ENCODE measurements around the gene PRR4.

The PRR4 gene

DNA sequence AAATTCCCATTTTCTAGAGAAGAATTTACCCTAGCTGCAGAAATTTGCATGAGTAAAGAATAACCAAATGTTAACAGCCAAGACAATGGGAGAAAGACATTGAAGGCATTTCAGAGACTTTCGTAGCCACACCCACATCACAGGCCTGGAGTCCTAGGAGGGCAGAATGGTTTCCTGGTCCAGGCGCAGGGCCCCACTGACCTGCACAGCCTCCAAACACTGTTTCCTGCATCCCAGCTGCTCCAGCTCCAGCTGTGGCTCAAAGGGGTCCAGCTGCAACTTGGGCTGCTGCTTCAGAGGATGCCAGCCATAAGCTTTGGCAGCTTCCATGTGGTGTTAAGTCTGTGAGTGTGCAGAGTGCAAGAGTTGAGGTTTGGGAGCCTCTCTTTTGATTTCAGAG is 6.5 kb upstream of the PRR4 start:
- TF ChIP-seq EZH2 (IDR thresholded peaks at IDR 0.05; ENCODE audit: borderline replicate concordance, low read depth, low read length, severe bottlenecking) (no peak), CTCF (IDR thresholded peaks at IDR 0.05; ENCODE audit: borderline replicate concordance, extremely low read depth, low read length, poor library complexity, severe bottlenecking) (no peak)
- Histone ChIP-seq H3K9me3 (ENCODE audit: insufficient read depth, low read length, severe bottlenecking) (peaks cover 29% of the 10 kb centered on the region), H3K4me1 (ENCODE audit: insufficient read depth, low read length) (peaks cover under 1% of the 10 kb centered on the region; the same call in 1 of the 2 replicates), H3K4me2 (ENCODE audit: insufficient read depth, low read length) (no peak overlapping the region), H3K79me2 (ENCODE audit: insufficient read depth, low read length) (no peaks in the 10 kb centered on the region), H2AFZ (ENCODE audit: low read depth, low read length) (no peak overlapping the region), H3K36me3 (ENCODE audit: insufficient read depth, low read length) (peaks cover 32% of the 10 kb centered on the region), H3K27ac (ENCODE audit: low read length) (no peak overlapping the region), H4K20me1 (ENCODE audit: insufficient read depth, low read length) (0 out of 2 replicates have a peak, but pooled peaks cover 3% of the 10 kb centered on the region), H3K9ac (ENCODE audit: low read depth, low read length) (no peak overlapping the region), H3K4me3 (ENCODE audit: low read depth in 1 of 2, low read length in 2 of 2) (no peak overlapping the region), H3K27me3 (ENCODE audit: insufficient read depth, low read length, poor library complexity) (no peaks in the 10 kb centered on the region)
- DNase-seq: no peak
- no peak for ATAC-seq (ENCODE audit: insufficient read depth, low read depth)

GRCh38 chr12:10853776-10854175 is 4.5 kb upstream of the PRR4 start:
- no peak overlapping the region for H3K27ac ChIP-seq (ENCODE audit: low read length)
- DNase-seq (no peak), ATAC-seq (ENCODE audit: insufficient read depth, low read depth) (no peak)
- no peaks in the 10 kb centered on the region for H3K27me3 ChIP-seq (ENCODE audit: insufficient read depth, low read length, poor library complexity)
- TF ChIP-seq EZH2 (IDR thresholded peaks at IDR 0.05; ENCODE audit: borderline replicate concordance, low read depth, low read length, severe bottlenecking): no peak
- TF ChIP-seq CTCF (IDR thresholded peaks at IDR 0.05; ENCODE audit: borderline replicate concordance, extremely low read depth, low read length, poor library complexity, severe bottlenecking): no peak
- H3K36me3 ChIP-seq (ENCODE audit: insufficient read depth, low read length): peaks cover 25% of the 10 kb centered on the region
- no peak overlapping the region for H3K4me3 ChIP-seq (ENCODE audit: low read depth in 1 of 2, low read length in 2 of 2)
- no peaks in the 10 kb centered on the region for H3K79me2 ChIP-seq (ENCODE audit: insufficient read depth, low read length)
- peaks cover 18% of the 10 kb centered on the region for H3K4me1 ChIP-seq (ENCODE audit: insufficient read depth, low read length)
- no peak overlapping the region for H3K4me2 ChIP-seq (ENCODE audit: insufficient read depth, low read length)
- H3K9me3 ChIP-seq (ENCODE audit: insufficient read depth, low read length, severe bottlenecking): peaks cover 29% of the 10 kb centered on the region
- H2AFZ ChIP-seq (ENCODE audit: low read depth, low read length): no peak overlapping the region
- 0 out of 2 replicates have a peak, but pooled peaks cover 3% of the 10 kb centered on the region for H4K20me1 ChIP-seq (ENCODE audit: insufficient read depth, low read length)
- H3K9ac ChIP-seq (ENCODE audit: low read depth, low read length): no peak overlapping the region

DNA sequence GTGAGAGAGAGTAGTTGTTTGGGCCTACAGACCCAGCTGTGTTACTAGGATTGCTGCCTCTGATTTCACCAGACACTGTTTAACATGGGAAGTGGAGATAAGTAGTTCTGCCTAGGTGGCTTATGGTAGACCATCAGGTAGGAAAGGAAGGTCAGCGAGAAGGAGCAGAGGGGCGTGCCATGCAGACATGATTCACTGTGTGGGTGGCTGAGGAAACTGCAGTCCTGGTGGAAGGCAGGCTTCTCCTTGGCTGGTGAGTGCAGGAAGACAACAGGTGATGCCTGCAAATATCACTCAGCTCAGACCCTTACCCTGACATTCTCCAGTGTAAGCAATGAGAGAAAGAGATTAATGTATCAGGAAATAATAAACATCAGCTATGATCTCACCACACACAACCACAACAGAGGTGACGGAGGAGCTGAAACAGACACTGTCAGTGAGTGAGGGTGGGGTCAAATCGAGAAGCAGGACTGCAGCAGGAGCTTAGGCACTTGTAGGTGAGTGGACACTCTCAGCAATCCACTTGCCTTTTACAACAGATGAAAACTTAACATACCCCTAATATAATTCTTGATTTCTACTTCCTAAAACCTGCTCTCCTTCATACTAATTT is 2.1 kb upstream of the PRR4 start:
- peaks cover 23% of the 10 kb centered on the region for H3K36me3 ChIP-seq (ENCODE audit: insufficient read depth, low read length)
- peaks cover 8% of the 10 kb centered on the region for H3K9me3 ChIP-seq (ENCODE audit: insufficient read depth, low read length, severe bottlenecking)
- ATAC-seq (ENCODE audit: insufficient read depth, low read depth): 0 out of 3 replicates have a peak, but pooled peaks have one; percentile 20
- TF ChIP-seq CTCF (IDR thresholded peaks at IDR 0.05; ENCODE audit: borderline replicate concordance, extremely low read depth, low read length, poor library complexity, severe bottlenecking) (no peak), EZH2 (IDR thresholded peaks at IDR 0.05; ENCODE audit: borderline replicate concordance, low read depth, low read length, severe bottlenecking) (no peak)
- 0 out of 2 replicates have a peak, but pooled peaks cover 3% of the 10 kb centered on the region for H4K20me1 ChIP-seq (ENCODE audit: insufficient read depth, low read length)
- no peak overlapping the region for H3K9ac ChIP-seq (ENCODE audit: low read depth, low read length)
- H3K27ac ChIP-seq (ENCODE audit: low read length): no peak overlapping the region
- no peak for DNase-seq
- no peaks in the 10 kb centered on the region for H3K27me3 ChIP-seq (ENCODE audit: insufficient read depth, low read length, poor library complexity)
- H3K79me2 ChIP-seq (ENCODE audit: insufficient read depth, low read length): no peaks in the 10 kb centered on the region
- no peak overlapping the region for H2AFZ ChIP-seq (ENCODE audit: low read depth, low read length)
- no peak overlapping the region for H3K4me2 ChIP-seq (ENCODE audit: insufficient read depth, low read length)
- no peak overlapping the region for H3K4me3 ChIP-seq (ENCODE audit: low read depth in 1 of 2, low read length in 2 of 2)
- H3K4me1 ChIP-seq (ENCODE audit: insufficient read depth, low read length): peaks cover 18% of the 10 kb centered on the region

Data from DND-41 (cell line).